Measurements from ENCODE around the gene SPHKAP.

Gene SPHKAP

GRCh38 chr2:228136027-228136426, 45.5 kb downstream of the SPHKAP start:
- H3K4me3 ChIP-seq (ENCODE audit: control insufficient read depth, low read depth, low read length): no peak overlapping the region
- TF ChIP-seq CTCF (IDR thresholded peaks at IDR 0.05; ENCODE audit: control insufficient read depth, insufficient read depth, low read depth, low read length, missing control alignments): no peak
- no peak for DNase-seq (ENCODE audit: low read depth)

- no peak for TF ChIP-seq CTCF (IDR thresholded peaks at IDR 0.05; ENCODE audit: control insufficient read depth, insufficient read depth, low read depth, low read length, missing control alignments)
- H3K4me3 ChIP-seq (ENCODE audit: control insufficient read depth, low read depth, low read length): no peak overlapping the region
- no peak for DNase-seq (ENCODE audit: low read depth)
Observed at GRCh38 chr2:228135300-228135699, 46.2 kb downstream of the SPHKAP start.

GRCh38 chr2:228131833-228132232, 49.7 kb downstream of the SPHKAP start:
- no peak for DNase-seq (ENCODE audit: low read depth)
- no peak for TF ChIP-seq CTCF (IDR thresholded peaks at IDR 0.05; ENCODE audit: control insufficient read depth, insufficient read depth, low read depth, low read length, missing control alignments)
- no peak overlapping the region for H3K4me3 ChIP-seq (ENCODE audit: control insufficient read depth, low read depth, low read length)

GRCh38 chr2:228126401-228126800, 55.1 kb downstream of the SPHKAP start:
- DNase-seq (ENCODE audit: low read depth): no peak
- TF ChIP-seq CTCF (IDR thresholded peaks at IDR 0.05; ENCODE audit: control insufficient read depth, insufficient read depth, low read depth, low read length, missing control alignments): no peak
- H3K4me3 ChIP-seq (ENCODE audit: control insufficient read depth, low read depth, low read length): no peak overlapping the region

GRCh38 chr2:228118940-228119339, 62.5 kb downstream of the SPHKAP start:
- H3K4me3 ChIP-seq (ENCODE audit: control insufficient read depth, low read depth, low read length): no peak overlapping the region
- TF ChIP-seq CTCF (IDR thresholded peaks at IDR 0.05; ENCODE audit: control insufficient read depth, insufficient read depth, low read depth, low read length, missing control alignments): no peak
- DNase-seq (ENCODE audit: low read depth): no peak

- no peak for TF ChIP-seq CTCF (IDR thresholded peaks at IDR 0.05; ENCODE audit: control insufficient read depth, insufficient read depth, low read depth, low read length, missing control alignments)
- DNase-seq (ENCODE audit: low read depth): no peak
- H3K4me3 ChIP-seq (ENCODE audit: control insufficient read depth, low read depth, low read length): no peak overlapping the region
Observed at GRCh38 chr2:228107846-228108245, 73.6 kb downstream of the SPHKAP start.
